ENCODE results near the gene LSAMP.
A peak's percentile ranks its signal among the peaks of the same experiment; 100 is the strongest.
"Not testable (repeated sequence)": the region's sequence is repeated elsewhere in the genome, so short reads cannot be mapped to it uniquely, and the experiment has no call there.

Gene LSAMP

DNA sequence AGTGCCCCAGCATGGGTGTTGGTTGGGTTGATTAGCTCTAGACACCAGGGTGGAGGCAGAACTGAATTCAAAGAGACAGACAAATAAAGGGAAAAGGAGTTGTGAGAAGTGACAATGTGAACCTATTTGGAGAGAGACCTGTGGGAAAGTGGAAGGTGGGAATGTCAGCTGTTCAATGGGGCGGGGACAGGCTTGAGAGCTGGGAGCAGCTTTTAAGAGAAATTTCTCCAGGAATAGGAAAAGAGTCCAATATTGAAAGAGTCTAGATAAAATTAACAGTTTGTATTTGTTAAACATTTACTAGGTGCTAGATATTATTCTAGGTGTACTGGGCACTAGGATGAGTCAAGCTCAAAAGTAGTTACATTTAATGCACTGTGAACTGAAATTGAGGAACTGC, 596.6 kb downstream of the LSAMP start:
- no peak for DNase-seq

DNA sequence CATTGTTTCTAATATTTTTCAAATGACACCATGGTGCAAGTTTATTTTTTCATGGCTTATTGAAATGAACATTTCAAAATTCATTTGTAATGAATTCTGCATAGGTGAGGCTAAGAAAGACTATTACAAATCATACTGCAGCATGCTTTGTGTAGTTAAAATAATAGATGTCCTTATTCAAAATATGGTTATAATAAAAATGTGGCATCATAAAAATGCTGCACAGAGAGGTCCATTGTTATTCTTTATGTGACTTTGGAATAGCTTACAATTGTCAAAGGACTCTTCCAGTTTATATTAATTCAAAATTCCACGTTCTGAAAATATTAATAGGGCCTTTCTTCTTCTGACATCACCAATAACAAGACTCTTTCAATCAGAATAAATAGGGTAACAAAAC, 599.3 kb downstream of the LSAMP start:
- no peak for DNase-seq

DNA sequence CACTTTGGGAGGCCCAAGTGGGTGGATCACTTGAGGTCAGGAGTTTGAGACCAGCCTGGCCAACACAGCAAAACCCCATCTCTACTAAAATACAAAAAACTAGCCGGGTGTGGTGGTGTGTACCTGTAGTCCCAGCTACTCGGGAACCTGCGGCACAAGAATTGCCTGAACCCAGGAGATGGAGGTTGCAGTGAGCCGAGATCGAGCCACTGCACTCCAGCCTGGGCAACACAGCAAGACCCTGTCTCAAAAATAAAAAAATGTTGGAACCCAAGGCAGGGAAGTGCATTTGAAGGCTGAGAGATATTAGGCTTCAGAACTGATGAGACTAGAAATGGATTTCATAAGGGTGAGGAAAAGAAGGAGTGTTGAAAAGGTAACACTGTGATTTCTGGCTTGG, 600.6 kb downstream of the LSAMP start:
- DNase-seq: not testable (repeated sequence)

GRCh38 chr3:115843206-115843605, 602.1 kb downstream of the LSAMP start:
- DNase-seq: no peak

DNA sequence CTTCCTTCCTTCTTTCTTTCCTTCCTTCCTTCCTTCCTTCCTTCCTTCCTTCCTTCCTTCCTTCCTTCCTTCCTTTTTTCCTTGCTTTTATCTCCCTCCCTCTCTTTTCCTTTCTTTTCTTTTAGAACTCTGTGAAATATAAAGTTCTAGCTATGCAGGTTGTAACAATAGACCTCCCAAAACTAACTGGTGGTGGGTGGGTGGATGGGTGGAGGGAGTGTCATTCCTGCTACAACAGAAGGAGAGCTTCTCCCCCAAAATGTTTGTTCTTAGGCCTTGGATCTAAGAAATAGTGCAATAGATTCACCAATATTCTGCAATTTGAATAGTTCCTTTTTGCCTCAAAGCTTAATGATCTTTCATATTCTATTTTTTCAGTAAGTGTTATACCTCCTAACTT, 606.0 kb downstream of the LSAMP start:
- no peak for DNase-seq

DNA sequence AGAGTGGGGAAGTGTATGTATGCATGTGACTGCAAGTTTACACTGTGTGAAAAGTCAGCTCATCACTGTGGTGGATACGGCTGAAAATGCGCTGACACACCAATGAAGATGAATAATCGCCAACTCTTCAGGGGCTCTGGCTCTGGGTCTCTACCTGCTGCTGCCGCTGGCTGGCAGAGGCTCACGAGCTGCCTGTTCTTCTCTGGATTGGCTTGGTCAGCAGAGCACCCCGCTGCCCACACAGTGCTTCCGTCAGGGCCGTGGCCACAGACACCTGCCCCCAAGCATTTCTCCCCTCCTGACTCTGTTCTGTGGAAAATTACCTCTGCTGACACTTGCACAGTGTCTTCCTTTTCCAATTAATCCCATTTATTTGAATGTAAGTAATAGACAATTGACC, 606.5 kb downstream of the LSAMP start:
- no peak for DNase-seq

DNA sequence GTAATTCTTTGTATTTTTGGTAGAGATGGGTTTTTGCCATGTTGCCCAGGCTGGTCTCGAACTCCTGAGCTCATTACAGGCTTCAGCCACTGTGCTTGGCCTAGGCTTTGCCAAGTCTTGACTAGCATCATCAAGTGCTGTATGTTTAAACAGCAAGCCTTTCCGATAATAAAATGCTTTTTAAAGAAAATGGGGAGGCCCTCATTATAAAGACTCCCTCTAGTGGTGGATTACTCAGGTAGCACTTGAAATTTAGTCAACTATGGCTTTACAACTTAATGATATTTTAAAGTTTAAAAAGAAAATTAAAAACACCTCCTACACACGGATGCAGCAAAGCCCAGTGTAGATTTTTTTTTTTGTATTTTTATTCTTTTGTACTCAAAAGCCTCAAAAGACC, 608.3 kb downstream of the LSAMP start:
- no peak for DNase-seq

GRCh38 chr3:115835946-115836345, 609.3 kb downstream of the LSAMP start:
- DNase-seq: no peak

GRCh38 chr3:115834068-115834467, 611.2 kb downstream of the LSAMP start:
- DNase-seq: no peak

DNA sequence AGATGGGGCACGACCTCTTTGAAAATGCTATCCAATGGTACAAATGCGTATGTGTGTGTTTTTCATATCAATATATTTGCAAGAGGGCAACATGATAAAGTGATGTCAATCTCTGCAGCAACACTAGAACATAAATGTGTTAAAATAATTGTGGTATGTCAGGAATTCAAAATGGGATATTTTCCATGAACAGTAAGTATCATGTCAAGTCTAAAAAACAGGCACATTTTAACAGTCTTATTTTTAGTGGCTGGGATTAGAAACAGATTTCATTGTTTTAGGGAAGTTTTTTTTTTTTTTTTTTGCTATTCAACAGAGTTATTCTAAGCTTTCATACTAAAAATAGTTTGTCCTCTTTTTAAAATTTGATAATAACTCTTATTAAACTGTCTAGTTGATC, 612.2 kb downstream of the LSAMP start:
- no peak for DNase-seq

- DNase-seq: no peak
These were observed 613.0 kb downstream of the LSAMP start for GRCh38 chr3:115832265-115832664.

DNA sequence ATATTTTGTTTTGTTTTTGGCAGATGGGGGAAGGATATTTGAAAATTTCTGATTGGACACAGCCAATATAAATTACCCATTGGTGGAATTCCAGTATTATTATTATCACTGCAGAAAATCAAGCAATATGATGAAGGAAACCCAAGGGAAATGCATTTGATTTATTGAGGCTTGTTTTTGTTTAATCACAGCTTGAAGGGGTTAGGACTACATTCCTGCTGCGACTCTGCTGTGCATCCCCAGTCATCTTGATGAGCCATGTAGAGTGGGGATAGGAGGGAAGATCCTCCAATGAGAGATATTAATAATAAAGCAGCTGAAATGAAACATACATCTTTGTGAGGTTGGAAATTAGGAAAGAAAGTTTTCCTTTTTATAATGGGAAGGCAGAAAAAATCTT, 613.4 kb downstream of the LSAMP start:
- DNase-seq: no peak

DNA sequence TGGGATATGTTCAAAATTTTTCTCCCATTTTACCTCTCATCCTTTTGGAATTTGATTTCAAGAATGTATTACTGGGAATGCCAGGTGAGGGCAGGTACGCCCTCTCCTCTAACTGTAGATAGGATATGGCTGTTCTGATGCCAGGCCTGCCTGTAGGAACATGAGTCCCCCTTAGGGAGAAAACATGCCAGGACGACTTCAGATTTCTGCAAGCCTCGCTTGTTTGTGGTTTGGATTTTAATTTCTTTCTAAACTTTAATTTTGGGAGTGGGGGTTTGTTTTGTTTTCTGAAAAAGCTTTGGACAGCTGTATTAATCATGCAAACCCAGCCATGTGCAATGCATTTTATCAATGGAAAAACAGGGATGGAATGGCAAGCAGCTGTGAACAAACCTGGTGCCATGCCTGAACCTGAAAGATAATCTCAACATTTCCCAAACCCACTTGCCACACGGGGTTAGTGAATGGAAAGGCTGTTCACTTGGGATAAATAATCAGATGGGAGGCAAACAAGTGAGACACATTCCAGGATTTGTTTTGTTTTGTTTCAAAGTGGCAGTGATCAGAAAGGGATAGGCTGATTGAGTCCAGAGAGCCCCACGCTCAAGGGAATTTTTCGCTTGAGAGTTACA, 614.4 kb downstream of the LSAMP start:
- DNase-seq: no peak

GRCh38 chr3:115828401-115828800, 616.9 kb downstream of the LSAMP start:
- DNase-seq: peak in 1 of 58 donors; percentile 4

- DNase-seq: no peak
These were observed 617.8 kb downstream of the LSAMP start for GRCh38 chr3:115827495-115827894.

DNA sequence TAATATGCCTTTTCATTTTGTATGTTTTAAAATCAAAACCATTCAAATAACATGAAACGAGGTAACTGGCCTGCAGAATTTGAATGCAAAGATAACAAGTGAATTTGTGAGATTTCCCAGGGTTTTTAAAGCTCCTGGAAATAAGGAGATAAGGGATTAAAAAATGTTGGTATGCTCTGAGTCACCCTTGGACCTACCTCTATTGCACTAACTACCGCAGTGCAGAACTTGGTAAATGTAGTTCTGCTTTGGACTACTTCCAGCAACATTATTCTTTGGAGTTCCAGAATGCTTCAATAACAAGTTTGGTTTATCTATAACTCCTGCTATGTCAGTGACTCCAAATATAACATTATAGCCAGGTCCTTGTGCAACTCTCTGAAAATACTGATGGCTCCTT, 620.2 kb downstream of the LSAMP start:
- DNase-seq: no peak

GRCh38 chr3:115823083-115823482, 622.2 kb downstream of the LSAMP start:
- no peak for DNase-seq

DNA sequence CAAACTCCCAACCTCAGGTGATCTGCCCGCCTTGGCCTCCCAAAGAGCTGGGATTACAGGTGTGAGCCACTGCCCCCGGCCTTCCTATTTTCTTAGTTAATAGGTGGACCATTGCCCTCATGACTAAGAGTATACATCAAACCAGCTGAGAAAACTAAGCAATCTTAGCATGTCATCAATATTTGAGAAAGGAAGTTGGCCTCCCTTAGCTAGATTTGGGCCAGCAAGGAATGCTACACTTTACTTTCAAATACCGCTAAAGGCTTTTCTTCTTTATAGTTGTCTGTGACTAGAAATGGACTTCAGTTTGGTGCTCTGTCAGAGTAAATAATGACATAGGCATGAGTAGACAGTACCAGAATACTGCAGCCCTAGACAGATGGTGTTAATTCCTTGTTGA, 622.7 kb downstream of the LSAMP start:
- no peak for DNase-seq

DNA sequence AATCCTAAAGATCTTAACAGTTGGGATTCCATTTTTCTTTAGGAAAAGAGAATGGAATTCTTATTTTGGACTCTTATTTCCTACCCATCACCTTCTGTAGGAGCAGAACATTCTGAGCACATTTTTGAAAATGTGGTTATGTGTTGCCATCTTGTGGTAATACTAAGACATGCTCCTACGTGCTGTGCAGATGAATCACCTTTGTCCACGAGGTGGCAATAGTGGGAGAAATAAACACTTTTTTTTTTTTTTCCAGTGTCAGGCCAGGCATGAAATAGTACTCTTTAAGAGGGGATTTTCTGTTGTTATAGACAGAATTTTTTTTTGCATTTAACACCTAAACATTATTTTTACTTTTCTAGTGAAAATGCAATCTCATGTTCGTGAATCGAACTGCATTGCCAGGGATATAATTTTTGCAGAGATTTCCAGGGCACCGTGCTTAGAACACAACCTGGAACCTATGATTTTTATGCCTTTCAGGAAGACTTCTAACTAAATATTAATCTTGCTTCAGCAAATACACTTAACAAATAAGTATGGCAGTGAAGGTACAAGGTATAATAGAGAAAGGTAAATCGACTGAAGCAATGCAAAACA, 625.4 kb downstream of the LSAMP start:
- peak in 38 of 58 donors; percentile 0 to 75 (median 28) for DNase-seq

- peak in 56 of 58 donors; percentile 3 to 87 (median 46) for DNase-seq
These were observed 630.4 kb downstream of the LSAMP start for GRCh38 chr3:115814778-115815380.

DNA sequence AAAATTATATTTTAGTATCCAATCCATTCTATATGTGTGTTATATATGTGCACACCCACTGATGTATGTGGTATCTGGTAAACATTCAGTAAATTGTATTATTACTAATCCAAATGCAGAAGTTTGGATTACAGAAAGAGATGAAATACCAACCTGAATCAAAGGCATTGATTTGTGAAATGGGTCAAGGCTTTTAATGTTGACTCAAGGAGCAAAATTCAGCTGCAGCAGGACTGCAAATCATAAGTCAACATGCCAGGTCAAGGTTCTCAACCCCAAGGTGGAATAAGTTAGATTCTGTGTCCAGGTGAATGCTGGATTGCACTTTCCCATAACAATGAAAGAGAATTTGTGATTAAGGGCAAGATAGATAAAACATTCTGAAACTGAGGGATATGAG, 631.3 kb downstream of the LSAMP start:
- DNase-seq: no peak

DNA sequence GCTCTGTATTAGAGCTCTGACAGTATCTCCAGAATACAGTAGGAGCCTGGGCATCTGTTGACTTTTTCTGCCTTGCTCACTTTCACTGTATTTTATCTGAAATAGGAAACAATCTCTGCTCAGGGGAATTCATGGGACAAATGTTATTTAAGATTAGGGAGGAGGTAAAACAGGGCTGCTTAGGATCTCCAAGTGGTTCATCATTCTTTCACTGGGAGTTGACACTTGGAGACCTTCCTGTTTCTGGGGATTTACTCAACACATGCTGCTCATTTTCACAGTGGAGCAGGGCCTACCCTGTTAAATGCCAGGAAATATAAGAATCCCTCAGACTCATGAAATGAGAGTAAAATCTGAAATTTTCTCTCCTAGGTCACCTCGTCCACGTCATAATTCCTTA, 636.5 kb downstream of the LSAMP start:
- no peak for DNase-seq

DNA sequence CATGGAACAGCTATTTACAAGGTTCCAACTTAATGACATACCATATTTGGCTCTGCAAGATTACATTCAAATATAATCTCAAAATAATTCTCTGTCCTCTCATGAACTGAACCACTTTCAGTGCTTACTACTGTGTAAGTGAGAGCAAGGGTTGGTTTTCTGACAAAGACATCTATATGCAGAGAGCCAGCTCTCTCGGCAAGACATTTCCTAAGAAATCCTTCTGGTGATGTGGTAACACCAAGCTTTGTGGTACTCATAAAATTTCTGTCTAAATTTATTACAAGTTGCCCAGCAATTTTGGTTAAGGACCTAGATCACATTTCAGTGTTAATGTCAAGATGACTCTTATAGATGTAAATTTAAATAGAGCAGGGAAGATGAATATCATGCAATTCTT, 637.0 kb downstream of the LSAMP start:
- DNase-seq: no peak
